Mesenchymal stem cell (in vitro differentiated cells and primary cell): ENCODE data around the gene THBS4.

Experiments used
- DNase-seq: peaks from one replicate; pipeline ENCODE4 v3.0.0-alpha.2; 2013
- H2AFZ ChIP-seq: one replicate; pipeline ENCODE4 v1.6.1; 2013; ENCODE audit warnings: low read depth, mild to moderate bottlenecking, control low read depth, inconsistent platforms, low read length, moderate library complexity
- H2AK5ac ChIP-seq: 2 replicates; pipeline ENCODE4 v1.6.1; 2013; ENCODE audit warnings: low read length, moderate library complexity, mild to moderate bottlenecking, inconsistent platforms; ENCODE audit not compliant: severe bottlenecking
- H2BK120ac ChIP-seq: one replicate; pipeline ENCODE4 v1.6.1; 2013; ENCODE audit warnings: low read depth, mild to moderate bottlenecking, inconsistent platforms, low read length, moderate library complexity
- H2BK12ac ChIP-seq, 2 experiments: one replicate each; pipeline ENCODE4 v1.6.1; 2013; ENCODE audit warnings: inconsistent platforms in 2 of 2, low read length in 2 of 2, mild to moderate bottlenecking in 2 of 2, moderate library complexity in 2 of 2, control low read depth in 1 of 2
- H2BK15ac ChIP-seq: one replicate; pipeline ENCODE4 v1.6.1; 2013; ENCODE audit warnings: mild to moderate bottlenecking, low read depth, inconsistent platforms; ENCODE audit not compliant: poor library complexity, severe bottlenecking
- H2BK5ac ChIP-seq: 2 replicates; pipeline ENCODE4 v1.6.1; 2013; ENCODE audit warnings: low read depth, mild to moderate bottlenecking, low read length, control low read depth, inconsistent platforms; ENCODE audit not compliant: poor library complexity, severe bottlenecking
- H3K14ac ChIP-seq, 2 experiments: one replicate each; pipeline ENCODE4 v1.6.1; 2013; ENCODE audit warnings: inconsistent platforms in 2 of 2, low read length in 2 of 2, control low read depth in 1 of 2, mild to moderate bottlenecking in 1 of 2, moderate library complexity in 1 of 2
- H3K18ac ChIP-seq, 2 experiments: one replicate each; pipeline ENCODE4 v1.6.1; 2013; ENCODE audit warnings: inconsistent platforms in 2 of 2, low read length in 2 of 2, control low read depth in 1 of 2, low read depth in 1 of 2, mild to moderate bottlenecking in 1 of 2
- H3K23ac ChIP-seq, 2 experiments: one replicate each; pipeline ENCODE4 v1.6.1; 2013; ENCODE audit warnings: inconsistent platforms in 2 of 2, low read length in 2 of 2, mild to moderate bottlenecking in 2 of 2, moderate library complexity in 2 of 2, control low read depth in 1 of 2
- H3K27ac ChIP-seq: 2 replicates; pipeline ENCODE4 v1.5.1; 2013; ENCODE audit warnings: mild to moderate bottlenecking, moderate library complexity, low read length, control low read depth, inconsistent platforms; ENCODE audit not compliant: poor library complexity, severe bottlenecking
- H3K27me3 ChIP-seq, 2 experiments: 2 replicates each; pipeline versions ENCODE4 v1.6.1 to v1.7.0; 2013; ENCODE audit warnings: low read length in 2 of 2, mild to moderate bottlenecking in 2 of 2, moderate library complexity in 2 of 2, control low read depth in 1 of 2, inconsistent platforms in 1 of 2; ENCODE audit not compliant: control insufficient read depth in 1 of 2, insufficient read depth in 1 of 2
- H3K36me3 ChIP-seq, 2 experiments: 2 replicates each; pipeline versions ENCODE4 v1.6.1 to v1.7.0; 2013; ENCODE audit warnings: low read length in 2 of 2, control low read depth in 1 of 2, inconsistent platforms in 1 of 2, low read depth in 1 of 2, mild to moderate bottlenecking in 1 of 2; ENCODE audit not compliant: insufficient read depth in 2 of 2, control insufficient read depth in 1 of 2
- H3K4ac ChIP-seq, 2 experiments: one replicate each; pipeline ENCODE4 v1.6.1; 2013; ENCODE audit warnings: inconsistent platforms in 2 of 2, low read length in 2 of 2, mild to moderate bottlenecking in 2 of 2, moderate library complexity in 2 of 2, control low read depth in 1 of 2, low read depth in 1 of 2
- H3K4me1 ChIP-seq: 2 replicates; pipeline ENCODE4 v1.6.1; 2013; ENCODE audit warnings: low read depth, low read length, control low read depth; ENCODE audit not compliant: control insufficient read depth, insufficient read depth
- H3K4me2 ChIP-seq: 2 replicates; pipeline ENCODE4 v1.6.1; 2013; ENCODE audit warnings: low read length, mild to moderate bottlenecking, inconsistent platforms; ENCODE audit not compliant: poor library complexity, severe bottlenecking
- H3K4me3 ChIP-seq, 2 experiments: 2 replicates each; pipeline versions ENCODE4 v1.5.1 to v1.7.0; 2013; ENCODE audit warnings: low read length in 2 of 2, mild to moderate bottlenecking in 2 of 2, control low read depth in 1 of 2, low read depth in 1 of 2; ENCODE audit not compliant: insufficient read depth in 1 of 2
- H3K79me1 ChIP-seq: replicated peaks from 2 replicates; pipeline ENCODE4 v1.6.1; 2013; ENCODE audit warnings: mild to moderate bottlenecking, control low read depth, low read length, inconsistent platforms; ENCODE audit not compliant: poor library complexity, severe bottlenecking
- H3K9ac ChIP-seq: 2 replicates; pipeline ENCODE4 v1.7.0; 2013; ENCODE audit warnings: mild to moderate bottlenecking, low read length, moderate library complexity
- H3K9me3 ChIP-seq: 2 replicates; pipeline ENCODE4 v1.7.0; 2013; ENCODE audit warnings: mild to moderate bottlenecking, low read length; ENCODE audit not compliant: control insufficient read depth
- H4K8ac ChIP-seq: one replicate; pipeline ENCODE4 v1.6.1; 2013; ENCODE audit warnings: inconsistent platforms, mild to moderate bottlenecking, low read length, moderate library complexity
- H4K91ac ChIP-seq: one replicate; pipeline ENCODE4 v1.6.1; 2013; ENCODE audit warnings: mild to moderate bottlenecking, low read length, inconsistent platforms
- WGBS: methylation state at CpG from one replicate; pipeline ENCODE4 v1.1.7; 2013; ENCODE audit warnings: mixed read lengths; 5-methylcytosine and 5-hydroxymethylcytosine counted together

THBS4 gene

GRCh38 chr5:80114860-80115259 is 79.7 kb downstream of the THBS4 start:
- Histone ChIP-seq H2BK12ac (no peak overlapping the region), H3K27ac (no peak overlapping the region), H2AFZ (no peak overlapping the region), H4K8ac (no peak overlapping the region), H3K79me1 (no peaks in the 10 kb centered on the region), H3K4me1 (peaks cover 12% of the 10 kb centered on the region), H3K4ac (no peak overlapping the region), H2BK5ac (no peak overlapping the region), H3K9me3 (peaks cover 4% of the 10 kb centered on the region), H3K9ac (no peak overlapping the region), H3K23ac (no peak overlapping the region), H2BK120ac (no peak overlapping the region), H2AK5ac (no peak overlapping the region), H3K14ac (no peak overlapping the region), H3K36me3 (no peaks in the 10 kb centered on the region), H3K4me3 (no peak overlapping the region), H2BK15ac (no peak overlapping the region), H3K18ac (no peak overlapping the region), H4K91ac (no peak overlapping the region), H3K4me2 (no peak overlapping the region), H3K27me3 (peaks cover 0 to 11% of the 10 kb centered on the region in 2 experiments)
- WGBS: 93% methylated on average over 3 of the region's 3 CpGs
- DNase-seq: no peak

DNA sequence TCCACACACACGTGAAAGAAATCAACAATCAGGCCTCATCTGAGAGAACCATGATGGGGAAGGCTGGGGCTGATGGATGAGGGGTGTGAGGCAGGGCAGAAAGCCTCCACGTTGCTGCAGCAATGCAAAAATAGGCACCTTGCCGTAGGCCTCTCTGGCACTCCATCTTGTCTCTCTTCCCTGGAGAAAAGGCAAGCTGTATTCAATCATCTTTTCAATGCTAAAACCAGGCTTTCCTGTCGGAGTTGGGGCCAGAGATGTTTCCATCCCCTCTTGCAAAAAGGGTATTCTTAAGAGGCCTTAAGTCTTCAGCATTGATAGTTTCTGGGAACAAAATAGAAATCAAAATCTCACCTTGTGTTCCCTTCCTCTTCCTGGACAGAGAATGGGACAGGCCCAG is 80.9 kb downstream of the THBS4 start:
- Histone ChIP-seq H4K91ac (no peak overlapping the region), H3K14ac (no peak overlapping the region), H3K27me3 (peaks cover 0 to 3% of the 10 kb centered on the region in 2 experiments), H3K9me3 (peaks cover 4% of the 10 kb centered on the region), H3K4me1 (peaks cover 4% of the 10 kb centered on the region), H3K79me1 (no peaks in the 10 kb centered on the region), H3K9ac (no peak overlapping the region), H3K18ac (peak overlapping the region in 1 of 2 experiments; percentile 26), H4K8ac (no peak overlapping the region), H3K4ac (no peak overlapping the region), H3K27ac (no peak overlapping the region), H2AK5ac (no peak overlapping the region), H3K36me3 (no peaks in the 10 kb centered on the region), H2AFZ (no peak overlapping the region), H3K23ac (no peak overlapping the region), H2BK120ac (no peak overlapping the region), H3K4me3 (no peak overlapping the region), H3K4me2 (no peak overlapping the region), H2BK12ac (no peak overlapping the region), H2BK5ac (no peak overlapping the region), H2BK15ac (no peak overlapping the region)
- WGBS: 71% methylated on average over 4 of the region's 4 CpGs
- no peak for DNase-seq

GRCh38 chr5:80116465-80116864 is 81.3 kb downstream of the THBS4 start:
- Histone ChIP-seq H2BK120ac (no peak overlapping the region), H3K18ac (no peak overlapping the region), H3K4me1 (peaks cover 2% of the 10 kb centered on the region), H2AFZ (no peak overlapping the region), H3K27ac (no peak overlapping the region), H3K4me3 (no peak overlapping the region), H2BK12ac (no peak overlapping the region), H3K4me2 (no peak overlapping the region), H3K36me3 (no peaks in the 10 kb centered on the region), H3K27me3 (no peaks in the 10 kb centered on the region), H4K8ac (no peak overlapping the region), H4K91ac (no peak overlapping the region), H3K23ac (no peak overlapping the region), H2AK5ac (no peak overlapping the region), H2BK5ac (no peak overlapping the region), H3K14ac (no peak overlapping the region), H3K9me3 (peaks cover 4% of the 10 kb centered on the region), H3K9ac (no peak overlapping the region), H2BK15ac (no peak overlapping the region), H3K79me1 (no peaks in the 10 kb centered on the region), H3K4ac (no peak overlapping the region)
- 66% methylated on average over 4 of the region's 4 CpGs for WGBS
- DNase-seq: no peak

DNA sequence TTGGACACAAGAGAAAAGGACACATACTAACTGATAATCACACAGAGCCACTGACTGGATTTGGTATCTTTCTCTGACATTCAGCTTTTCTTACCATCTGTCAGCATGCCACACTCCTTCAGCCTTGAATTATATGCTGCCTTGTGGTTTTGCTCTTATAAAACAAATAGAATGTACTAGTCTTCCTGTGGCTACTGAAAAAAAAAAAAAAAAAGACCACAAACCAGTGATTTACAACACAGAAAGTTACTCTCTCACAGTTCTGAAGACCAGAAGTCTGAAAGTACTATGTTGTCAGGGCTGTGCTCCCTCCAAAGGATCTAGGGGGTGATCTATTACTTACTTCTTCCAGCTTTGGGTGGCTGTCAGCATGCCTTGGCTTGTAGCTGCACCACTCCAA is 82.3 kb downstream of the THBS4 start:
- no peaks in the 10 kb centered on the region for H3K27me3 ChIP-seq
- no peak overlapping the region for H3K14ac ChIP-seq
- H2BK12ac ChIP-seq: no peak overlapping the region

More for the DNA sequence above, 82.3 kb downstream of the THBS4 start:
- Histone ChIP-seq H2BK15ac (no peak overlapping the region), H3K4me1 (no peaks in the 10 kb centered on the region), H3K23ac (no peak overlapping the region), H4K8ac (no peak overlapping the region), H3K79me1 (no peaks in the 10 kb centered on the region), H3K4me2 (no peak overlapping the region), H2AK5ac (no peak overlapping the region), H3K4ac (no peak overlapping the region), H3K9me3 (peaks cover 4% of the 10 kb centered on the region), H3K27ac (no peak overlapping the region), H3K4me3 (no peak overlapping the region), H3K9ac (no peak overlapping the region), H4K91ac (no peak overlapping the region), H3K18ac (no peak overlapping the region), H2BK5ac (no peak overlapping the region), H2BK120ac (no peak overlapping the region), H2AFZ (no peak overlapping the region), H3K36me3 (no peaks in the 10 kb centered on the region)
- DNase-seq: peak; percentile 18
